AG09319 (cell line): Measurements from ENCODE around the gene KCNK3.
"Not testable (repeated sequence)": the region's sequence is repeated elsewhere in the genome, so short reads cannot be mapped to it uniquely, and the experiment has no call there.

Experiments used
- DNase-seq: peaks from one replicate; pipeline ENCODE4 v3.0.0-alpha.2; 2010; ENCODE audit warnings: low read depth; ENCODE audit errors: extremely low read depth
- CTCF ChIP-seq: IDR thresholded peaks from 2 replicates; pipeline ENCODE4 v1.5.1; 2011; ENCODE audit warnings: low read depth, mild to moderate bottlenecking, inconsistent platforms, low read length, moderate library complexity

The KCNK3 gene

GRCh38 chr2:26754972-26755670, 62.6 kb downstream of the KCNK3 start:
- no peak for TF ChIP-seq CTCF
- DNase-seq: no peak

- TF ChIP-seq CTCF: no peak
- no peak for DNase-seq
Measured at GRCh38 chr2:26756337-26756736, 63.8 kb downstream of the KCNK3 start.

GRCh38 chr2:26757873-26758789, 65.6 kb downstream of the KCNK3 start:
- DNase-seq: peak; percentile 97
- TF ChIP-seq CTCF: no peak

- no peak for DNase-seq
Measured at GRCh38 chr2:26758790-26759321, 66.3 kb downstream of the KCNK3 start.

GRCh38 chr2:26759845-26760244, 67.3 kb downstream of the KCNK3 start:
- no peak for TF ChIP-seq CTCF
- DNase-seq: no peak

More at GRCh38 chr2:26758790-26759321, 66.3 kb downstream of the KCNK3 start:
- no peak for TF ChIP-seq CTCF

- DNase-seq: not testable (repeated sequence)
Measured at GRCh38 chr2:26760991-26761390, 68.5 kb downstream of the KCNK3 start.

- no peak for TF ChIP-seq CTCF
- DNase-seq: no peak
Measured at GRCh38 chr2:26763019-26763418, 70.5 kb downstream of the KCNK3 start.
